BJ (cell line): ENCODE measurements around the gene MBTPS1. TPM values are rescaled to one million over a fixed set of nuclear protein-coding genes. Genes with fewer than 3 reads are reported as not detected.

ENCODE experiments used
- CTCF ChIA-PET: fragments of 350-600 bp; formaldehyde crosslinking; extraction: SDS; loops from one replicate; lab custom pipeline; 2021; ENCODE audit warnings: antibody characterized with exemption, inconsistent platforms; lab: Yijun Ruan, JAX
- POLR2A ChIA-PET: fragments of 300-600 bp; sonication (Branson Sonifier 250); formaldehyde crosslinking; extraction: SDS; loops from one replicate; lab custom pipeline; 2021; ENCODE audit warnings: antibody characterized with exemption; lab: Charles Lee
- DNase-seq: peaks from one replicate; pipeline ENCODE4 v3.0.0-alpha.2; 2011; ENCODE audit warnings: low read depth
- H3K27me3 ChIP-seq: 2 replicates; pipeline ENCODE4 v1.6.0; 2011; ENCODE audit warnings: low read length; ENCODE audit not compliant: control insufficient read depth, insufficient read depth
- H3K36me3 ChIP-seq: 2 replicates; pipeline ENCODE4 v1.5.1; 2011; ENCODE audit warnings: low read length; ENCODE audit not compliant: control insufficient read depth, insufficient read depth
- H3K4me3 ChIP-seq: 2 replicates; pipeline ENCODE4 v1.5.1; 2011; ENCODE audit warnings: low read depth, mild to moderate bottlenecking, control low read depth, low read length
- CTCF ChIP-seq: IDR thresholded peaks from 2 replicates; pipeline ENCODE4 v1.5.1; 2011; ENCODE audit warnings: low read depth, mild to moderate bottlenecking, control low read depth, inconsistent platforms, low read length, moderate library complexity; ENCODE audit not compliant: insufficient read depth
- polyA plus RNA-seq: library from polyadenylated mRNA; depleted of rRNA; stranded (reverse); fragments of >200 nt; gene quantifications from 2 replicates; pipeline ENCODE4 v1.2.3, GENCODE V29; 2011

The MBTPS1 gene
- polyA plus RNA-seq, 1 experiment, result 72.6 TPM

GRCh38 chr16:84015399-84015798 is 101.3 kb downstream of the MBTPS1 start:
- Histone ChIP-seq H3K27me3 (no peaks in the 10 kb centered on the region; the same call in none of the 2 replicates), H3K36me3 (no peaks in the 10 kb centered on the region), H3K4me3 (no peak overlapping the region)
- POLR2A ChIA-PET, result no interaction called here
- no peak for TF ChIP-seq CTCF
- CTCF ChIA-PET, result no interaction called here
- no peak for DNase-seq

GRCh38 chr16:84014570-84015327 is 102.0 kb downstream of the MBTPS1 start:
- POLR2A ChIA-PET, result no interaction called here
- TF ChIP-seq CTCF, result no peak
- CTCF ChIA-PET, result interaction anchor here (0.7 to 1.9 kb wide), 2 partner anchors 48 to 56 kb away, joined by 4 read pairs; no protein-coding TSS in a partner anchor

GRCh38 chr16:84013787-84014569 is 102.8 kb downstream of the MBTPS1 start:
- DNase-seq, result no peak
- POLR2A ChIA-PET, result no interaction called here
- Histone ChIP-seq H3K36me3 (no peaks in the 10 kb centered on the region), H3K4me3 (no peak overlapping the region), H3K27me3 (no peaks in the 10 kb centered on the region; the same call in none of the 2 replicates)
- TF ChIP-seq CTCF, result no peak
- CTCF ChIA-PET, result interaction anchor here (0.7 to 1.9 kb wide), 2 partner anchors 49 to 56 kb away, joined by 4 read pairs; no protein-coding TSS in a partner anchor

More at GRCh38 chr16:84014570-84015327, 102.0 kb downstream of the MBTPS1 start:
- DNase-seq, result no peak
- no peaks in the 10 kb centered on the region; the same call in none of the 2 replicates for H3K27me3 ChIP-seq
- H3K4me3 ChIP-seq, result no peak overlapping the region
- H3K36me3 ChIP-seq, result no peaks in the 10 kb centered on the region

GRCh38 chr16:84009282-84009681 is 107.5 kb downstream of the MBTPS1 start:
- no peak for DNase-seq
- H3K27me3 ChIP-seq, result peaks cover 3% of the 10 kb centered on the region; the same call in 1 of the 2 replicates
- no peak overlapping the region for H3K4me3 ChIP-seq
- CTCF ChIA-PET, result no interaction called here
- no peaks in the 10 kb centered on the region for H3K36me3 ChIP-seq
- POLR2A ChIA-PET, result no interaction called here
- no peak for TF ChIP-seq CTCF

- TF ChIP-seq CTCF, result no peak
- no peak overlapping the region for H3K4me3 ChIP-seq
- POLR2A ChIA-PET, result no interaction called here
- peaks cover 10% of the 10 kb centered on the region for H3K27me3 ChIP-seq
- no peaks in the 10 kb centered on the region for H3K36me3 ChIP-seq
- CTCF ChIA-PET, result no interaction called here
- DNase-seq, result no peak
Measured at GRCh38 chr16:84007965-84008364, 108.8 kb downstream of the MBTPS1 start.
